Posterior vena cava (tissue), 2 donors: Measurements from ENCODE around the gene RAD54L2. TPM values are rescaled to one million over a fixed set of nuclear protein-coding genes. Genes with fewer than 3 reads are reported as not detected.
"Not testable (repeated sequence)": the region's sequence is repeated elsewhere in the genome, so short reads cannot be mapped to it uniquely, and the experiment has no call there.

ENCODE experiments used
- DNase-seq: peaks from one replicate; pipeline ENCODE4 v3.0.0-alpha.2; 2020; ENCODE audit warnings: low spot score
- intact Hi-C, 2 donors: fragments of 100-400 bp; cut with DNase I; formaldehyde crosslinking; loops; one replicate each; pipeline versions ENCODE4 v1.14.1 to v1.14.2; 2022 to 2023
- total RNA-seq, 2 donors: library from RNA; stranded (reverse); fragmentation: NEBNext Ultra II Directional; extraction: Animal tissue kit (Norgen Biotek cat#: 25700); gene quantifications; one replicate each; pipeline ENCODE4 v1.2.1, GENCODE V29; 2021
- donor health status: DM: yes; HTN: yes; CAD: no.
- donor health status: DM: yes; HTN: yes; CAD: no.

The RAD54L2 gene
- total RNA-seq, 2 donors from 2014 or later = 20.0 to 21.2 TPM

DNA sequence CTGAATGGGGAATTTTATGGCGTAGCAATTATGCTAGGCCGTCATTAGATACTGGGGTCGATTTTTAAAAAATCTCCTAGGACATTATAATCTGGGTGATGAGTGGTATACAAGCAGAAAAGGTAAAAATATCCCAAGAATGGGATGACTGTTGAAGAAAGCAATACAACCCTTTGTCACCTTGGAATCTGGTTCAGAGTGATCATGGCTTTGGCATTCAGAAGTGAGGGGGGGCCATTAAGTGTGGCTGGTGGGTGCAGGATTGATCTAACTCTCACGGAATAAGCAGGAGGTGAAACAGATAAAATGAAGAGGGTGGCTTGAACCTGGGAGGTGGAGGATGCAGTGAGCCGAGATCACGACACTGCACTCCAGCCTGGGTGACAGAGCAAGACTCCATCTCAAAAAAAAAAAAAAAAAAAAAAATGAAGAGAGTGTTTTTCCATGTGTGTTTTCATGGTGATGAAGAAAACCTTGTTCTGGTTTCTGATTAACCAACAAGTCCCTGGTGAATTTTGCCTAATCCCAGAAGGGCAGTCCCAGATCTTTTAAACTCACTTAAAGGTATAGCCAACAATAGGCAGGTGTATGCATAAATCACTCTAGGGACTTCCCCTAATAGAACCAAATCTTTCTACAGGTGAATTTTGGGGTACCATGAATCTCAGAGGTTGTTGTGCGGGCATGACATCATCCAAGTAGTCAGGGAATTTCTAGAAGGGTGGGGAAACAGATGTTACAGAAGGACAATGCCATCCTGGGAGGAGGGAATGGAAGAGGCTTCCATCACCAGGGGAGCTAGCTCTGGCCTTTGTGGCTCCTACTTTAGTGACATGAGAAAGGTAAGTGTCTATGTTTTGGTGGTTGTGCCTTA is 3.1 kb upstream of the RAD54L2 start:
- DNase-seq = no peak
- intact Hi-C loops = no loop called here

GRCh38 chr3:51537631-51538030 is 888 bp upstream of the RAD54L2 start:
- intact Hi-C loops, DNase-seq: not testable (repeated sequence)

DNA sequence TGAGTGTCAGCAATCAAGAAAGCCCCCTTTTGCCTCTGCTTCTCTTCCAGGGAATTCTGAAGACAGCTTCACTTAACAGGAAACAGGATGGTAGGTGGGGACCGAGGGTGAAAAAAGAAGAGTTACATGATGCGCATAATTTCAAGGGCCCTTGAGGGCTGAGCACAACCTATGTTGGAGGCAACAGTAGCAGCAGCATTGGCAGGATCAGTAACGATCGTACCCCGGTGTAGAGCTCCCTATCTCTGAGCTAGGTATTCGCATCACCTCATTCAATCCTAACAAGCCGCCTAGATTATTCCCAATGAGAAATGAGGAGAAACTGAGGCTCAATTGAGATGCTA is 432 bp upstream of the RAD54L2 start:
- intact Hi-C loops = no loop called here
- no peak for DNase-seq

DNA sequence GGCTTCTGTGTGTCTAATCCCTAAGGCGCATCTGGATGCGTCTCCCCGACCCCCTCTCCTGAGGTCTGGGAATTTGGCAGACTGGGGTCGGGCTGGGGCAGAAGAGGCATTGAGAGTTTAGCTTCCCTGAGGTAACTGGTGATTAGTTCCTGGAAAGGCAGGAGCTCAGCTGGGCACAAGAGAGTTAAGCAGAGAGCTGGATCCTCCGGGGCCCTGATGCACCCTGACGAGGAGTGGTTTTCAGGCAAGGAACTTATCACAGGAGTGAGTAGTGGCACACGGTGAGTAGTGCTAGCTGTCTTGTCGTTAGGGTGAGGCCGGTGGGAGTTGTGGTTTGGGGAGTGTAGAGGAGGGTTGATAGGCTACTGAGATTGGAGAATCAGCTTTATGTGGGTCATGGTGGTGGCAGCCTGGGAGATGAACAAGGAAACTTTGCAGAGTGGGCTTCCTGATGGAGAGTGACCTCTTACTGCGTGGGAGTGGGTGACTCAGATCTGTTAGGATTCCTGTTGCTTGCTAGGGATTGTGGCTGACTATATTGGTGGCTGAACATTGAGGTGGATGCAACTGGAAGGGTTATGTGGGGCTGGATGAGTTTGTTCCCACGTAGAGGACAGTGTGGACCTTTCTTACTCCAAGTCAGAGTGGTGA is 897 bp downstream of the RAD54L2 start:
- intact Hi-C loops = no loop called here
- no peak for DNase-seq

DNA sequence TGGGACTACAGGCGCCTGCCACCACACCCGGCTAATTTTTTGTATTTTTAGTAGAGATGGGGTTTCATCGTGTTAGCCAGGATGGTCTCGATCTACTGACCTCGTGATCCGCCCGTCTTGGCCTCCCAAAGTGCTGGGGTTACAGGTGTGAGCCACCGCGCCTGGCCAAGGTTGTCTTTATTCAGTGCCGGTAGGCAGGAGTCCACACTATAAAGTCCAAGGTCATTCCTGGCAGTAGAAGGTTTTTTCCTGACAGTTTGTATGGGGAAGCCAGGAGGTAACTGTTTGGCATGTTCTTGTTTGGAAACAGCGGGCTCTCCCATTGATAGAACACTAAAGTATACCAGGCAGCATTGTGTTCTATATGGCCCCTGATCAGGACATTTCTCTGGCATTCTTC is 4.1 kb downstream of the RAD54L2 start:
- intact Hi-C loops, DNase-seq: not testable (repeated sequence)

DNA sequence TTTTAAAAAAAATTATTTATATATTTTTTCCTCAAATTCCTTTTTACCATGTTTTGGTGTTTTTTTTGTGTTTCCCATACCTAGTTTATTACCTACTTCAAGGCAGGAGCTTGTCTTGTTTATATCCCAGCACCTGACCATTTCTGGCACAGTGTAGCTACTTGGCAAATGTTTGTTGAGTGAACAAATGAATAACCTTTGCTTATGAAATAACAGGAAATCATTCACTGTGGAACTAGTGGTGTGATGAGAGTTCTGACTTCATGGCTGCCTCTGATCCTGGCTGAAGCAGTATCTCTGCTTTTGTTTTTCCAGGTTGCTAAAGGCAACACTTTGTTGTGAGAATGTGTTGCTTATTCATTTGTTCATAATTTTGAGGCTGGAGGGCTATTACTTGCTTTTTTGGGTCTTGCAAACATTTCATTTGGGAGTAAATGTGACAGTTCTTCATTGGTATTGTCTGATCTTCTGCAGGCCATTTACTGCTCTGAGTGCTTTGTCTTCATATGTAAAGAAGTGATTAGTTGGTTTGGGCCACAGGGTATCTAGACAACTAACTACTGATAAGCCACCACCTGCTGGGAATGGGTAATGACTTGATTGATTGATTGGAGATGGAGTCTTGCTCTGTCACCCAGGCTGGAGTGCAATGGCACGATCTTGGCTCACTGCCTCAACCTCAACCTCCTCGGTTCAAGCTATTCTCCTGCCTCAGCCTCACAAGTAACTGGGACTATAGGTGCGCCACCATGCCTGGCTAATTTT is 5.7 kb downstream of the RAD54L2 start:
- intact Hi-C loops = no loop called here

GRCh38 chr3:51547274-51547673 is 8.8 kb downstream of the RAD54L2 start:
- no peak for DNase-seq
- intact Hi-C loops = no loop called here

More for the DNA sequence above, 5.7 kb downstream of the RAD54L2 start:
- no peak for DNase-seq

- intact Hi-C loops = no loop called here
- DNase-seq = no peak
These were observed 10.8 kb downstream of the RAD54L2 start for GRCh38 chr3:51549311-51549710.

- DNase-seq = no peak
- intact Hi-C loops = no loop called here
These were observed 11.7 kb downstream of the RAD54L2 start for GRCh38 chr3:51550080-51550819.

GRCh38 chr3:51557993-51558392 is 19.5 kb downstream of the RAD54L2 start:
- no peak for DNase-seq
- intact Hi-C loops = no loop called here

GRCh38 chr3:51559411-51559888 is 20.9 kb downstream of the RAD54L2 start:
- intact Hi-C loops = no loop called here
- DNase-seq = no peak

DNA sequence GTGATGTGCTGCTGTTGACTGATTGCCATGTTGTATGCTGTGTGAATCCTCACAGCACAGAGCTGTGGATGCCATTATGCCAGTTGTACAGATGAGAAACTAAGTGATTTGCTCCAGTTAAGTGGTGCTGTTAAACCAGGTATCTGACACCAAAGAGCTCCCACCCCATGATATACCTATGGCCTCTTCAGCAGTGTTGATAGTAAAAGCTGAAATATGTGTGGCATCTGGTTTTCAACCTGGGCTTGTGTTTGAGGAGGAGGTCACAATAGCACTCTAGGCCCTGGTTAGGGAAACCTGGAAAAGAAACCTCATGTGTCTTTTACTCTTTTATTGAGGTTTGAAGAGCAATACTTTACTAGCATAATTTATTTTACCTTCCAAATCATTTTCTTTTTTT is 21.4 kb downstream of the RAD54L2 start:
- DNase-seq = no peak
- intact Hi-C loops = no loop called here

GRCh38 chr3:51562403-51562802 is 23.9 kb downstream of the RAD54L2 start:
- DNase-seq, intact Hi-C loops: not testable (repeated sequence)

GRCh38 chr3:51568036-51568435 is 29.5 kb downstream of the RAD54L2 start:
- DNase-seq = no peak
- intact Hi-C loops = no loop called here

DNA sequence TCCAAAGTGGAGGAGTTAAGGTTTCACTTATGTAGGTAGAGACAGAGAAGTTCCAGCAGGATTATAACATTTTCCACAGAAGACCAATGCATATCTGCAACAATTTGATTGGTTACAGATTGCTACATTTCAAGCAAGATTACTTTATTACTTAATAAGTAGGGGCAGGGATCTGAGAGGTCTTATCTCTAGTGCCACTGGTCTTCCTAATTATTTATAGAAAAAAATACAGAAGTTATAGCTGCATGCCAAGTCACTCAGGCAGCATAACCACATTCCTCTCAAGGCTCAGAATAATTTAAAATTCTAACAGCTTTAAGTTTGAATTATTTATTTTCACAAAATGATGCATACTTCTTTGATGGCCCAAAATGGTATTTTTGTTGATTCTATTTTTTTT is 30.5 kb downstream of the RAD54L2 start:
- no peak for DNase-seq
- intact Hi-C loops = no loop called here

DNA sequence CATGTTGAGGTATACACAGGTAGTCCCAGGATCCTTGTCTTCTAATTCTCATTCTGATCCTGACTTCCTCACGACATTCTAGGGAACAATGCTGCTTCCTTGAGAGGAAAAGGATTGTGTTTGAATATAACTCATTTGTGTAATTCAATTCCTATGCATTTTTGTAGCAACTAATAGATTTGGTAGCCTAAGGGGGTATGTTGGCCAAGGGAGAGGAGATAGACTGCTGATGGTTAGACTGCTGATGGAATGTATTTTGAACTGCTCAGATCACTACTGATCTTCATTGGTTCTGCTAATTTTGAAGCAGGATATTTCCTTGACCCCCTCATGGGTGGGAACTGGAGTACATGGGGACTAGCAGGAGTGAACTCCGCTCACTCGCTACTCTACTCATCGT is 39.7 kb downstream of the RAD54L2 start:
- intact Hi-C loops = no loop called here

DNA sequence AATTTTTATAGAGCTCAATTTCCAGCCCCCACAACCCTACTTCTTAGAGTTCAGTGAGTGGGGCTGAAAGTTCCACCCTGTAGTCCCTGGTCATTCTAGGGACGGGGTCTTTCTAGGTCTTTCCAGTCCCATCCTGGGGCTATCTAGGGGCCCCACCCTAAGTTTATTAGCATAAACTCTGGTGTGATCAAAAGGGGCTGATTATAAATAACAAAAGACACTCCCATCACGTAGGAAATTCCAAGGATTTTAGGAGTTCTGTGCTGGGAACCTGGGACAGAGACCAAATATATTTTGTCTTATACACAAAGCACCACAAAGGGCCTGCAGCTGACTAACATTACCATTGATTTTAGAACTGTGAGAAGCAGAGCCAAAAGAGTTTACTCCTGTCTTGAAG is 41.9 kb downstream of the RAD54L2 start:
- intact Hi-C loops = no loop called here
- DNase-seq = no peak

More for the DNA sequence above, 39.7 kb downstream of the RAD54L2 start:
- DNase-seq = no peak

- no peak for DNase-seq
- intact Hi-C loops = no loop called here
These were observed 43.0 kb downstream of the RAD54L2 start for GRCh38 chr3:51581524-51581923.

DNA sequence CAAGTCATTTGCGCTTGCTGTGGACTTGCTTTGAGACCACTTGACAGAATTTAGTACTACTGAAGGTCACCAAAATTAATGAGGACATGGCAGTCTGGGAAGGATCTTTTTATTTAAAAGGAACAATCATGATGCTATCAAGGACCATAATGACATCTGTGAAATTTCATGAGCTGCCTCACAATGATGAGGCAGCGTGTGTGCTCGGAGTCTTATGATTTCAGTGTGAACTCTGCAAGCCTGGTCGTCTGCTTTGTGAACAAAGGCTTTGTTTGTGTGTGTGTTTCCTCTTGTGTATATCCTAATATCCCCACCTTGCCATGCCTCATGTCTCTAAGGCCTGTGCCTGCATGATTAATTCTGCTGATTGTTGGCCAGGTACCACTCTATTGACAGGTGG is 46.7 kb downstream of the RAD54L2 start:
- intact Hi-C loops = no loop called here
- DNase-seq = no peak
